Smooth muscle cell (in vitro differentiated cells): Measurements from ENCODE around the gene CCDC91. TPM values are rescaled to one million over a fixed set of nuclear protein-coding genes. Genes with fewer than 3 reads are reported as not detected.

Experiments
- DNase-seq: peaks from one replicate; lab custom pipeline; 2025; ENCODE audit not compliant: unreplicated experiment; lab: John Stamatoyannopoulos, UW
- H2AFZ ChIP-seq: fragments of 200-600 bp; sonication (generic); 2 replicates; pipeline ENCODE4 v1.6.0; 2016; ENCODE audit warnings: antibody characterized with exemption, low read depth, mild to moderate bottlenecking
- H3F3A ChIP-seq: fragments of 200-600 bp; sonication (generic); 2 replicates; pipeline ENCODE4 v1.6.0; 2017; ENCODE audit warnings: antibody characterized with exemption, low read depth
- H3K27ac ChIP-seq: fragments of 200-600 bp; sonication (generic); 2 replicates; pipeline ENCODE4 v1.5.1; 2016; ENCODE audit warnings: low read depth, mild to moderate bottlenecking
- H3K27me3 ChIP-seq: fragments of 200-600 bp; sonication (generic); 2 replicates; pipeline ENCODE4 v1.6.1; 2016; ENCODE audit warnings: low read depth, mild to moderate bottlenecking
- H3K36me3 ChIP-seq: fragments of 200-600 bp; sonication (generic); 2 replicates; pipeline ENCODE4 v1.5.1; 2016; ENCODE audit warnings: low read depth
- H3K4me1 ChIP-seq: fragments of 200-600 bp; sonication (generic); 2 replicates; pipeline ENCODE4 v1.5.1; 2016; ENCODE audit warnings: low read depth
- H3K4me2 ChIP-seq: fragments of 200-600 bp; sonication (generic); 2 replicates; pipeline ENCODE4 v1.6.0; 2016; ENCODE audit warnings: mild to moderate bottlenecking
- H3K4me3 ChIP-seq: fragments of 200-600 bp; sonication (generic); 2 replicates; pipeline ENCODE4 v1.5.1; 2016; ENCODE audit warnings: mild to moderate bottlenecking
- H3K79me2 ChIP-seq: fragments of 200-600 bp; sonication (generic); 2 replicates; pipeline ENCODE4 v1.6.0; 2016; ENCODE audit warnings: low read depth, mild to moderate bottlenecking
- H3K9ac ChIP-seq: fragments of 200-600 bp; sonication (generic); 2 replicates; pipeline ENCODE4 v1.6.0; 2016; ENCODE audit warnings: low read depth
- H3K9me3 ChIP-seq: fragments of 200-600 bp; sonication (generic); replicated peaks from 2 replicates; pipeline ENCODE4 v1.5.1; 2016; ENCODE audit warnings: low read depth
- H4K20me1 ChIP-seq: fragments of 200-600 bp; sonication (generic); 2 replicates; pipeline ENCODE4 v1.6.0; 2016; ENCODE audit warnings: low read depth
- CTCF ChIP-seq: fragments of 200-600 bp; sonication (generic); IDR thresholded peaks from 2 replicates; pipeline ENCODE4 v1.5.1; 2017; ENCODE audit warnings: borderline replicate concordance, mild to moderate bottlenecking, antibody characterized with exemption; ENCODE audit not compliant: insufficient read depth, poor library complexity, severe bottlenecking
- WGBS: methylation state at CpG from one replicate; pipeline ENCODE4 v1.1.7; 2016; ENCODE audit warnings: low lambda C conversion rate; 5-methylcytosine and 5-hydroxymethylcytosine counted together
- polyA plus RNA-seq: library from polyadenylated mRNA; unstranded; fragments of >200 nt; fragmentation: Nextera tagmentation; extraction: Ambion mirVana; gene quantifications from 2 replicates; pipeline ENCODE4 v1.2.1, GENCODE V29; 2016
- total RNA-seq: library from RNA; depleted of rRNA; stranded (reverse); fragments of >200 nt; gene quantifications from 2 replicates; pipeline ENCODE4 v1.2.3, GENCODE V29; 2014

CCDC91 gene
- total and polyA plus RNA-seq, 2 experiments from 2014 or later = 20.1 to 23.7 TPM

GRCh38 chr12:28248555-28249145 is 58.4 kb downstream of the CCDC91 start:
- no peak for DNase-seq
- no peak overlapping the region for H3K9ac ChIP-seq
- H3K9me3 ChIP-seq = no peaks in the 10 kb centered on the region
- no peaks in the 10 kb centered on the region for H3K27me3 ChIP-seq
- no peaks in the 10 kb centered on the region for H3K36me3 ChIP-seq
- no peak overlapping the region for H3K27ac ChIP-seq
- no peaks in the 10 kb centered on the region for H4K20me1 ChIP-seq
- TF ChIP-seq CTCF = no peak
- no peak overlapping the region for H3K4me3 ChIP-seq
- H3F3A ChIP-seq = no peaks in the 10 kb centered on the region
- peaks cover 12% of the 10 kb centered on the region for H3K4me1 ChIP-seq
- H3K79me2 ChIP-seq = peaks cover 10% of the 10 kb centered on the region
- no peak overlapping the region for H3K4me2 ChIP-seq
- no peak overlapping the region for H2AFZ ChIP-seq

- H3K79me2 ChIP-seq = peaks cover 12% of the 10 kb centered on the region
- TF ChIP-seq CTCF = no peak
- no peaks in the 10 kb centered on the region for H3K27me3 ChIP-seq
- no peak overlapping the region for H3K27ac ChIP-seq
- H3K9me3 ChIP-seq = no peaks in the 10 kb centered on the region
- H2AFZ ChIP-seq = no peak overlapping the region
- H3K36me3 ChIP-seq = no peaks in the 10 kb centered on the region
- H3K4me2 ChIP-seq = no peak overlapping the region
- H4K20me1 ChIP-seq = no peaks in the 10 kb centered on the region
- no peaks in the 10 kb centered on the region for H3F3A ChIP-seq
- peaks cover 12% of the 10 kb centered on the region for H3K4me1 ChIP-seq
- no peak overlapping the region for H3K9ac ChIP-seq
- DNase-seq = no peak
- no peak overlapping the region for H3K4me3 ChIP-seq
- 70% methylated on average over 3 of the region's 3 CpGs for WGBS
Measured at GRCh38 chr12:28253161-28253641, 62.9 kb downstream of the CCDC91 start.

GRCh38 chr12:28257411-28257810 is 67.2 kb downstream of the CCDC91 start:
- Histone ChIP-seq H3F3A (no peaks in the 10 kb centered on the region), H3K4me2 (no peak overlapping the region), H3K4me3 (no peak overlapping the region), H3K4me1 (no peaks in the 10 kb centered on the region), H3K27me3 (no peaks in the 10 kb centered on the region), H2AFZ (no peak overlapping the region), H3K27ac (no peak overlapping the region), H3K36me3 (no peaks in the 10 kb centered on the region), H3K9ac (no peak overlapping the region), H3K9me3 (no peaks in the 10 kb centered on the region), H3K79me2 (peaks cover 5% of the 10 kb centered on the region), H4K20me1 (no peaks in the 10 kb centered on the region)
- no peak for DNase-seq
- no peak for TF ChIP-seq CTCF

- no peak overlapping the region for H3K9ac ChIP-seq
- H3K4me3 ChIP-seq = no peak overlapping the region
- H4K20me1 ChIP-seq = no peaks in the 10 kb centered on the region
- no peaks in the 10 kb centered on the region for H3K9me3 ChIP-seq
- no peaks in the 10 kb centered on the region for H3K36me3 ChIP-seq
- no peak overlapping the region for H3K27ac ChIP-seq
- H3F3A ChIP-seq = no peaks in the 10 kb centered on the region
- no peak for TF ChIP-seq CTCF
- 96% methylated on average over 1 of the region's 1 CpG for WGBS
- DNase-seq = no peak
- H2AFZ ChIP-seq = no peak overlapping the region
- no peak overlapping the region for H3K4me2 ChIP-seq
- no peaks in the 10 kb centered on the region for H3K4me1 ChIP-seq
- no peaks in the 10 kb centered on the region for H3K27me3 ChIP-seq
- peaks cover 2% of the 10 kb centered on the region for H3K79me2 ChIP-seq
Measured at GRCh38 chr12:28258998-28259397, 68.7 kb downstream of the CCDC91 start.
